Coronary artery (tissue), 2 donors: ENCODE data around the gene MBD6.

Source experiments
- DNase-seq: peaks from one replicate; pipeline ENCODE4 v3.0.0-alpha.2; 2017; ENCODE audit warnings: low spot score
- H3K27ac ChIP-seq, 2 donors: fragments of 200-600 bp; sonication (generic); one replicate each; pipeline ENCODE4 v1.5.1; 2016 to 2019
- H3K4me3 ChIP-seq: fragments of 200-600 bp; sonication (generic); 2 replicates; pipeline ENCODE4 v1.5.1; 2016; ENCODE audit warnings: mild to moderate bottlenecking, moderate library complexity
- CTCF ChIP-seq: fragments of 200-600 bp; sonication (generic); IDR thresholded peaks from one replicate; pipeline ENCODE4 v1.5.1; 2019; ENCODE audit warnings: antibody characterized with exemption

MBD6 gene

GRCh38 chr12:57529831-57530230 lies 7.2 kb downstream of the MBD6 start:
- DNase-seq, result no peak
- TF ChIP-seq CTCF, result no peak
- H3K4me3 ChIP-seq, result no peak overlapping the region
- H3K27ac ChIP-seq, result no peak overlapping the region

- Histone ChIP-seq H3K4me3 (no peak overlapping the region), H3K27ac (no peak overlapping the region)
- no peak for TF ChIP-seq CTCF
- no peak for DNase-seq
Measured at GRCh38 chr12:57530396-57531142, 7.9 kb downstream of the MBD6 start.

GRCh38 chr12:57531836-57532235 lies 9.2 kb downstream of the MBD6 start:
- no peak overlapping the region for H3K27ac ChIP-seq
- no peak for TF ChIP-seq CTCF
- no peak for DNase-seq
- no peak overlapping the region for H3K4me3 ChIP-seq

GRCh38 chr12:57533108-57533507 lies 10.5 kb downstream of the MBD6 start:
- no peak for TF ChIP-seq CTCF
- H3K4me3 ChIP-seq, result no peak overlapping the region
- no peak for DNase-seq
- H3K27ac ChIP-seq, result no peak overlapping the region

GRCh38 chr12:57534250-57534649 lies 11.6 kb downstream of the MBD6 start:
- no peak for TF ChIP-seq CTCF
- H3K4me3 ChIP-seq, result no peak overlapping the region
- H3K27ac ChIP-seq, result no peak overlapping the region
- DNase-seq, result no peak

GRCh38 chr12:57534991-57535543 lies 12.4 kb downstream of the MBD6 start:
- Histone ChIP-seq H3K4me3 (no peak overlapping the region), H3K27ac (no peak overlapping the region)
- no peak for DNase-seq
- TF ChIP-seq CTCF, result no peak
